ENCODE results near the gene PDZRN4.

DNA sequence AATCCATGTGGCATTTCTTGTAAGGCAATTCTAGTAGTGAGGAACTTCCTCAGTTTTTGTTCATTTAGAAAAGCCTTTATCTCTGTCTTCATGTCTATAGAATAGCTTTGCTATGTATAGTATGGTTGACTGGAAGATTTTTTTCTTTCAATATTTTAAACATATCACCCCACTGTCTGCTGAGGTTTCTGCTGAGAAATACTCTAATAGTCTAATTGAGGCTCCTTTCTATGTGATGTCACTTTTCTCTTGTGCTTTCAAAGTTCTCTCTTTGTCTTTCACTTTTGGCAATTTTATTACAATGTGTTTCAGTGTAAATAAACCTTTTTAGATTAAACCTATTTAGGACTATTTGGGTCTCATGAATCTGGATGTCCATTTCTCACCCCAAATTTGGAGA lies 192.8 kb downstream of the PDZRN4 start:
- TF ChIP-seq EP300 (IDR thresholded peaks at IDR 0.05) = no peak
- TF ChIP-seq POLR2A (IDR thresholded peaks at IDR 0.05) = no peak
- TF ChIP-seq, protein P1, sequence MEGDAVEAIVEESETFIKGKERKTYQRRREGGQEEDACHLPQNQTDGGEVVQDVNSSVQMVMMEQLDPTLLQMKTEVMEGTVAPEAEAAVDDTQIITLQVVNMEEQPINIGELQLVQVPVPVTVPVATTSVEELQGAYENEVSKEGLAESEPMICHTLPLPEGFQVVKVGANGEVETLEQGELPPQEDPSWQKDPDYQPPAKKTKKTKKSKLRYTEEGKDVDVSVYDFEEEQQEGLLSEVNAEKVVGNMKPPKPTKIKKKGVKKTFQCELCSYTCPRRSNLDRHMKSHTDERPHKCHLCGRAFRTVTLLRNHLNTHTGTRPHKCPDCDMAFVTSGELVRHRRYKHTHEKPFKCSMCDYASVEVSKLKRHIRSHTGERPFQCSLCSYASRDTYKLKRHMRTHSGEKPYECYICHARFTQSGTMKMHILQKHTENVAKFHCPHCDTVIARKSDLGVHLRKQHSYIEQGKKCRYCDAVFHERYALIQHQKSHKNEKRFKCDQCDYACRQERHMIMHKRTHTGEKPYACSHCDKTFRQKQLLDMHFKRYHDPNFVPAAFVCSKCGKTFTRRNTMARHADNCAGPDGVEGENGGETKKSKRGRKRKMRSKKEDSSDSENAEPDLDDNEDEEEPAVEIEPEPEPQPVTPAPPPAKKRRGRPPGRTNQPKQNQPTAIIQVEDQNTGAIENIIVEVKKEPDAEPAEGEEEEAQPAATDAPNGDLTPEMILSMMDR (IDR thresholded peaks at IDR 0.05) = no peak
- no peak for TF ChIP-seq POLR2AphosphoS5 (IDR thresholded peaks at IDR 0.05)

Measured in stomach (tissue), 4 donors.